A549 (cell line): ENCODE data around the gene MARCHF6. TPM values are rescaled to one million over a fixed set of nuclear protein-coding genes. Genes with fewer than 3 reads are reported as not detected.
"Not testable (repeated sequence)": the region's sequence is repeated elsewhere in the genome, so short reads cannot be mapped to it uniquely, and the experiment has no call there.

Experiments
- ATAC-seq, 2 experiments: fragments of 200-7000 bp in 1 of 2; fragments of >200 bp in 1 of 2; cut with Nextera tagmentation in 1 of 2; cut with Tn5 transposase in 1 of 2; 3 replicates each; pipeline versions ENCODE4 v1.8.0 to v1.9.1; 2018 to 2020; ENCODE audit warnings: mild to moderate bottlenecking in 1 of 2, moderate library complexity in 1 of 2
- CTCF ChIA-PET: fragments of 300-600 bp; sonication (Branson Sonifier 250); formaldehyde crosslinking; extraction: SDS; loops from one replicate; lab custom pipeline; 2021; ENCODE audit warnings: antibody characterized with exemption, inconsistent platforms; lab: Yijun Ruan, JAX
- POLR2A ChIA-PET: fragments of 350-600 bp; formaldehyde crosslinking; extraction: SDS; loops from one replicate; lab custom pipeline; 2021; ENCODE audit warnings: antibody characterized with exemption, inconsistent platforms; lab: Yijun Ruan, JAX
- DNase-seq, 2 experiments: peaks; one replicate each; pipeline versions ENCODE4 v3.0.0 to v3.0.0-alpha.2; 2011 to 2016; ENCODE audit warnings: low read depth in 1 of 2, low spot score in 1 of 2
- FAIRE-seq: peaks from 2 replicates; lab custom pipeline; 2011; peaks lifted over from hg19 to GRCh38; lab: Jason Lieb, UNC
- H3K27ac ChIP-seq, 2 experiments: fragments of >200 bp; sonication (Bioruptor Twin); formaldehyde crosslinking; 3 replicates each; pipeline ENCODE4 v1.5.1; 2016 to 2017
- H3K4me1 ChIP-seq: fragments of >200 bp; sonication (Bioruptor Twin); formaldehyde crosslinking; 3 replicates; pipeline ENCODE4 v1.6.1; 2016
- H3K4me2 ChIP-seq: fragments of >200 bp; sonication (Bioruptor Twin); formaldehyde crosslinking; 3 replicates; pipeline ENCODE4 v1.6.1; 2016
- H3K4me3 ChIP-seq: fragments of >200 bp; sonication (Bioruptor Twin); formaldehyde crosslinking; 3 replicates; pipeline ENCODE4 v1.5.1; 2016
- H3K9me3 ChIP-seq: fragments of >200 bp; sonication (Bioruptor Twin); formaldehyde crosslinking; 3 replicates; pipeline ENCODE4 v1.6.1; 2016
- BCL3 ChIP-seq: fragments of >200 bp; sonication (Bioruptor Twin); formaldehyde crosslinking; IDR thresholded peaks from 3 replicates; pipeline ENCODE4 v1.6.1; 2016
- CTCF ChIP-seq: fragments of >200 bp; sonication (Bioruptor Twin); formaldehyde crosslinking; IDR thresholded peaks from 3 replicates; pipeline ENCODE4 v1.5.1; 2016
- ESRRA ChIP-seq: fragments of 150-350 bp; IDR thresholded peaks from 2 replicates; pipeline ENCODE4 v1.6.1; 2014; ENCODE audit warnings: mild to moderate bottlenecking, low read length, borderline replicate concordance
- FOSL2 ChIP-seq, 2 experiments: fragments of 450-650 bp in 1 of 2; fragments of >200 bp in 1 of 2; sonication (Bioruptor Twin) in 1 of 2; formaldehyde crosslinking; IDR thresholded peaks; 2 replicates each; pipeline versions ENCODE4 v1.5.0 to v1.6.1; 2016 to 2020; ENCODE audit warnings: mild to moderate bottlenecking in 1 of 2, moderate library complexity in 1 of 2
- FOXS1 ChIP-seq: fragments of 250-450 bp; sonication (Bioruptor Pico); IDR thresholded peaks from 2 replicates; pipeline ENCODE4 v1.5.0; 2020; ENCODE audit warnings: mild to moderate bottlenecking, moderate library complexity
- GATA3 ChIP-seq: IDR thresholded peaks from 2 replicates; pipeline ENCODE4 v1.6.1; 2012; ENCODE audit warnings: borderline replicate concordance
- HDAC2 ChIP-seq: fragments of 200-600 bp; sonication (generic); IDR thresholded peaks from 2 replicates; pipeline ENCODE4 v1.6.1; 2016
- HES2 ChIP-seq: fragments of >200 bp; sonication (Bioruptor Twin); formaldehyde crosslinking; IDR thresholded peaks from 2 replicates; pipeline ENCODE4 v1.6.1; 2016
- HOXA7 ChIP-seq: fragments of 250-450 bp; sonication (Bioruptor Pico); IDR thresholded peaks from 2 replicates; pipeline ENCODE4 v1.5.0; 2020; ENCODE audit warnings: mild to moderate bottlenecking, moderate library complexity
- JUN ChIP-seq, 2 experiments: fragments of >200 bp; sonication (Bioruptor Twin); formaldehyde crosslinking; IDR thresholded peaks; 2 replicates in 1 of 2; 3 replicates in 1 of 2; pipeline ENCODE4 v1.6.1; 2016 to 2017
- NR3C1 ChIP-seq: fragments of >200 bp; sonication (Bioruptor Twin); formaldehyde crosslinking; IDR thresholded peaks from 3 replicates; pipeline ENCODE4 v1.6.1; 2017
- PBX3 ChIP-seq: IDR thresholded peaks from 2 replicates; pipeline ENCODE4 v1.6.1; 2012
- POLR2A ChIP-seq: IDR thresholded peaks from 2 replicates; pipeline ENCODE4 v1.6.1; 2012; ENCODE audit warnings: mild to moderate bottlenecking, low read length
- RAD21 ChIP-seq, 2 experiments: fragments of >200 bp in 1 of 2; sonication (Bioruptor Twin) in 1 of 2; formaldehyde crosslinking in 1 of 2; IDR thresholded peaks in 1 of 2; conservative IDR thresholded peaks in 1 of 2; 2 replicates in 1 of 2; 3 replicates in 1 of 2; pipeline ENCODE4 v1.6.1; 2012 to 2018; ENCODE audit warnings: inconsistent platforms in 1 of 2
- RCOR1 ChIP-seq: fragments of 150-350 bp; IDR thresholded peaks from 2 replicates; pipeline ENCODE4 v1.6.1; 2014; ENCODE audit warnings: antibody characterized with exemption, low read length, low read depth
- RNF2 ChIP-seq: fragments of 200-600 bp; sonication (generic); IDR thresholded peaks from 2 replicates; pipeline ENCODE4 v1.6.1; 2016; ENCODE audit warnings: low read depth, mild to moderate bottlenecking, antibody characterized with exemption, moderate library complexity, borderline replicate concordance
- TFCP2L1 ChIP-seq: fragments of 250-450 bp; sonication (Bioruptor Pico); IDR thresholded peaks from 2 replicates; pipeline ENCODE4 v1.5.0; 2021; ENCODE audit warnings: mild to moderate bottlenecking
- ZFP36 ChIP-seq: fragments of 450-650 bp; IDR thresholded peaks from 2 replicates; pipeline ENCODE4 v1.6.1; 2014; ENCODE audit warnings: borderline replicate concordance; ENCODE audit not compliant: partially characterized antibody
- ZSCAN20 ChIP-seq: fragments of 250-450 bp; sonication (Bioruptor Pico); IDR thresholded peaks from 2 replicates; pipeline ENCODE4 v1.8.0; 2022; ENCODE audit warnings: mild to moderate bottlenecking, moderate library complexity
- WGBS: methylation state at CpG from one replicate; pipeline ENCODE4 v1.1.6; 2017; ENCODE audit errors: missing lambda C conversion rate; 5-methylcytosine and 5-hydroxymethylcytosine counted together
- polyA plus RNA-seq, 4 experiments: library from polyadenylated mRNA; depleted of rRNA in 3 of 4; stranded (reverse); fragments of >200 nt; fragmentation: RNase III in 1 of 4; extraction: RNeasy Plus Mini Kit Qiagen cat#74134 plus additional on column Dnase treatment in 1 of 4; gene quantifications; 2 replicates in 3 of 4; 3 replicates in 1 of 4; pipeline ENCODE4 v1.2.3, GENCODE V29; 2011 to 2017

The MARCHF6 gene
- polyA plus RNA-seq, 2 of the 4 experiments (the other 2 are of a cell fraction) = 48.7 to 119 TPM

GRCh38 chr5:10370931-10371330, 17.4 kb downstream of the MARCHF6 start (continued):
- TF ChIP-seq BCL3 = no peak
- no peak for TF ChIP-seq TFCP2L1 (CRISPR knock-in tag)

- CTCF ChIA-PET = interaction anchor here (1.3 to 1.5 kb wide), 2 partner anchors 9 to 88 kb away, joined by 3 to 4 read pairs; no protein-coding TSS in a partner anchor
- ATAC-seq, H3K4me3 ChIP-seq, FAIRE-seq, H3K27ac ChIP-seq, DNase-seq, POLR2A ChIA-PET, H3K4me2 ChIP-seq, H3K9me3 ChIP-seq: not testable (repeated sequence)
- H3K4me1 ChIP-seq = peaks cover 16% of the 10 kb centered on the region
- 65% methylated on average over 2 of the region's 2 CpGs for WGBS
These were observed 17.9 kb downstream of the MARCHF6 start for GRCh38 chr5:10371369-10371768.

- H3K9me3 ChIP-seq = no peaks in the 10 kb centered on the region
- H3K4me3 ChIP-seq = no peak overlapping the region
- 0 out of 3 replicates have a peak, but pooled peaks cover 12% of the 10 kb centered on the region for H3K4me1 ChIP-seq
- ChIA-PET CTCF (interaction anchor here (0.8 to 1.2 kb wide), 2 partner anchors 8 to 9 kb away, joined by 3 read pairs; no protein-coding TSS in a partner anchor), POLR2A (interaction anchor here (1.0 kb wide), 1 partner anchor 20 kb away, joined by 3 read pairs; the partner anchor contains the start of gene MARCHF6)
- ATAC-seq = no peak; a peak in 3 of 6 replicates
- H3K4me2 ChIP-seq = no peak overlapping the region
- no peak overlapping the region for H3K27ac ChIP-seq
- no peak for DNase-seq
- WGBS = 97% methylated on average over 7 of the region's 8 CpGs
- TF ChIP-seq HOXA7 (CRISPR knock-in tag) = no peak
- TF ChIP-seq GATA3 = no peak
- no peak for TF ChIP-seq ZSCAN20
- TF ChIP-seq POLR2A = no peak
- no peak for TF ChIP-seq CTCF
- TF ChIP-seq ZFP36 = no peak
- TF ChIP-seq FOSL2 (IDR thresholded peaks at IDR 0.05) = no peak
- TF ChIP-seq FOSL2 (CRISPR knock-in tag; IDR thresholded peaks at IDR 0.05) = no peak
- no peak for TF ChIP-seq HES2
- no peak for TF ChIP-seq ESRRA
- no peak for TF ChIP-seq NR3C1
- no peak for TF ChIP-seq RNF2
- no peak for TF ChIP-seq RAD21 (conservative IDR thresholded peaks at IDR 0.05 in 1 of 2, IDR thresholded peaks at IDR 0.05 in 1 of 2)
- TF ChIP-seq FOXS1 (CRISPR knock-in tag) = no peak
- TF ChIP-seq JUN (IDR thresholded peaks at IDR 0.05) = no peak
- TF ChIP-seq RCOR1 = no peak
- TF ChIP-seq PBX3 = no peak
- TF ChIP-seq HDAC2 = no peak
- no peak for TF ChIP-seq TFCP2L1 (CRISPR knock-in tag)
- no peak for FAIRE-seq
These were observed 19.5 kb downstream of the MARCHF6 start for GRCh38 chr5:10372726-10373709.
